ENCODE results near the gene ZNF581. TPM values are rescaled to one million over a fixed set of nuclear protein-coding genes. Genes with fewer than 3 reads are reported as not detected.

ZNF581 gene
- polyA plus RNA-seq, 1 donor from 2014 or later = 15.3 TPM

DNA sequence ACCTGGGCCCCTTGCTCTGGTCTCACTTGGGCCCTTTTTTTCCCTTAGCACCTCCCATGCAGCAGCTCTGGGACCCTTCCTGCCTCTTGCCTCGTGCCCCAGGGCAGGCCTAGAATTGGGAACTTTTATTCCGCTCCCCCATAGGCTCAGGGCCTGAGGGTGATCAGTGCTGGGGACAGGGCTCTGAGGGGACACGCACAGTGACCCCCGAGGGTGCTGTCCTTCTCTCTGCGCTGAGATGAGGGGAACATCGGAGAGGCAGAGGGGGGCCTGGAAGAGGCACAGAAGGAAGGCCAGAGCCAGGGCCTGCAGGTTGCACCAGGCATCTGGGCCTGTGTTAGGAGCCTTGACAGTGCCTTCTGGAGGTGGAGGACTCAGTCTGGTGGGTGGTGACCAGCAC is 42.3 kb downstream of the ZNF581 start:
- Histone ChIP-seq H2AFZ (ENCODE audit: low read depth, low read length) (no peak overlapping the region), H3K4me3 (ENCODE audit: low read length) (no peak overlapping the region), H3K27ac (ENCODE audit: low read length) (no peak overlapping the region), H3K79me2 (replicated peaks; ENCODE audit: insufficient read depth, low read length) (peaks cover 8% of the 10 kb centered on the region), H3K36me3 (ENCODE audit: insufficient read depth, low read length) (peaks cover 7% of the 10 kb centered on the region), H3K9me3 (ENCODE audit: low read length) (no peaks in the 10 kb centered on the region), H3F3A (ENCODE audit: insufficient read depth, low read length, poor library complexity, severe bottlenecking) (no peaks in the 10 kb centered on the region), H3K27me3 (ENCODE audit: insufficient read depth, low read depth, low read length) (no peaks in the 10 kb centered on the region), H3K9ac (ENCODE audit: low read length) (no peak overlapping the region), H3K9me2 (ENCODE audit: insufficient read depth, low read length) (no peaks in the 10 kb centered on the region), H4K20me1 (ENCODE audit: insufficient read depth) (no peaks in the 10 kb centered on the region), H3K4me2 (ENCODE audit: low read length) (no peak overlapping the region)
- TF ChIP-seq EP300 (conservative IDR thresholded peaks at IDR 0.05; ENCODE audit: poor library complexity, severe bottlenecking) = no peak
- TF ChIP-seq, protein P1, sequence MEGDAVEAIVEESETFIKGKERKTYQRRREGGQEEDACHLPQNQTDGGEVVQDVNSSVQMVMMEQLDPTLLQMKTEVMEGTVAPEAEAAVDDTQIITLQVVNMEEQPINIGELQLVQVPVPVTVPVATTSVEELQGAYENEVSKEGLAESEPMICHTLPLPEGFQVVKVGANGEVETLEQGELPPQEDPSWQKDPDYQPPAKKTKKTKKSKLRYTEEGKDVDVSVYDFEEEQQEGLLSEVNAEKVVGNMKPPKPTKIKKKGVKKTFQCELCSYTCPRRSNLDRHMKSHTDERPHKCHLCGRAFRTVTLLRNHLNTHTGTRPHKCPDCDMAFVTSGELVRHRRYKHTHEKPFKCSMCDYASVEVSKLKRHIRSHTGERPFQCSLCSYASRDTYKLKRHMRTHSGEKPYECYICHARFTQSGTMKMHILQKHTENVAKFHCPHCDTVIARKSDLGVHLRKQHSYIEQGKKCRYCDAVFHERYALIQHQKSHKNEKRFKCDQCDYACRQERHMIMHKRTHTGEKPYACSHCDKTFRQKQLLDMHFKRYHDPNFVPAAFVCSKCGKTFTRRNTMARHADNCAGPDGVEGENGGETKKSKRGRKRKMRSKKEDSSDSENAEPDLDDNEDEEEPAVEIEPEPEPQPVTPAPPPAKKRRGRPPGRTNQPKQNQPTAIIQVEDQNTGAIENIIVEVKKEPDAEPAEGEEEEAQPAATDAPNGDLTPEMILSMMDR (IDR thresholded peaks at IDR 0.05; ENCODE audit: poor library complexity, severe bottlenecking) = no peak

DNA sequence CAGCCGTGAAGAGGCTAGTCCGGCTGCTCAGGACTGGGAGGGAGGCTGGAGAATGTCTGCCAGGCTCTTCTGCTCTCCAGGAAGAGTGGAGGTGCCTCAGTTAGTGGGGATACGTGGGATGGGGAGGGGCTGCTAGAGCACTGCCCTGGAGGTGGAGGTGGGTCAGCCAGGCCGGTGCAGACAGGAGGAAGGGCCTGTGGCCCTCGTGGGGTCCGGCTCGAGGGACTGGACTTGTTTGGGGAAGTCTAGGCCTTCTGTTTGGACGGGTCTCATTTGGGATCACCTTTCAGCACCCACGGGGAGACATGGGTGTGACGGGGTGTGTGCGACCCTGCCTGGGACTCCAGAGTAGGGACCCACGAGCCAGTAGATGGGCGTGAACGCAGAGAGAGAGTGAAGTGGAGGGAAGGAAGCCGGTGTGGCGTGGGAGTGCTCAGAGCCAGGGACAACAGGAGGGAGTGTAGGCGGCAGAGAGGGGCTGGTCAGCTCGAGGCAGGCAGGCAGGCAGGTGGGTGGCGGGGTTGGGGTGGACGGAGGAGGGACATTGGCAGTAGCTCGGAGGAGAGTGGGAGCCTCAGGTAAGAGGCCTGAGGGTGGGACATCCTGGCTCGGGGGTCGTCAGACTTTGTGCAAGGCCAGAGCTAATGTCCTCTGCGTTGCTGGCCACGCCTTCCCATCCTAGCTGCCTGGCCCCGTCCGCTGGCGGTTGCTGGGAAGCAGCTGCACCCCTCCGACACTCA is 43.0 kb downstream of the ZNF581 start:
- Histone ChIP-seq H2AFZ (ENCODE audit: low read depth, low read length) (no peak overlapping the region), H3K9me2 (ENCODE audit: insufficient read depth, low read length) (no peaks in the 10 kb centered on the region), H3K9ac (ENCODE audit: low read length) (no peak overlapping the region), H3F3A (ENCODE audit: insufficient read depth, low read length, poor library complexity, severe bottlenecking) (no peaks in the 10 kb centered on the region), H3K79me2 (replicated peaks; ENCODE audit: insufficient read depth, low read length) (peaks cover 8% of the 10 kb centered on the region), H3K27me3 (ENCODE audit: insufficient read depth, low read depth, low read length) (no peaks in the 10 kb centered on the region), H3K4me2 (ENCODE audit: low read length) (no peak overlapping the region), H3K4me3 (ENCODE audit: low read length) (no peak overlapping the region), H4K20me1 (ENCODE audit: insufficient read depth) (no peaks in the 10 kb centered on the region), H3K27ac (ENCODE audit: low read length) (no peak overlapping the region), H3K9me3 (ENCODE audit: low read length) (no peaks in the 10 kb centered on the region), H3K36me3 (ENCODE audit: insufficient read depth, low read length) (no peaks in the 10 kb centered on the region)
- TF ChIP-seq EZH2 (IDR thresholded peaks at IDR 0.05; ENCODE audit: borderline replicate concordance, insufficient read depth, low read length, poor library complexity, severe bottlenecking) = no peak
- TF ChIP-seq, protein P2, sequence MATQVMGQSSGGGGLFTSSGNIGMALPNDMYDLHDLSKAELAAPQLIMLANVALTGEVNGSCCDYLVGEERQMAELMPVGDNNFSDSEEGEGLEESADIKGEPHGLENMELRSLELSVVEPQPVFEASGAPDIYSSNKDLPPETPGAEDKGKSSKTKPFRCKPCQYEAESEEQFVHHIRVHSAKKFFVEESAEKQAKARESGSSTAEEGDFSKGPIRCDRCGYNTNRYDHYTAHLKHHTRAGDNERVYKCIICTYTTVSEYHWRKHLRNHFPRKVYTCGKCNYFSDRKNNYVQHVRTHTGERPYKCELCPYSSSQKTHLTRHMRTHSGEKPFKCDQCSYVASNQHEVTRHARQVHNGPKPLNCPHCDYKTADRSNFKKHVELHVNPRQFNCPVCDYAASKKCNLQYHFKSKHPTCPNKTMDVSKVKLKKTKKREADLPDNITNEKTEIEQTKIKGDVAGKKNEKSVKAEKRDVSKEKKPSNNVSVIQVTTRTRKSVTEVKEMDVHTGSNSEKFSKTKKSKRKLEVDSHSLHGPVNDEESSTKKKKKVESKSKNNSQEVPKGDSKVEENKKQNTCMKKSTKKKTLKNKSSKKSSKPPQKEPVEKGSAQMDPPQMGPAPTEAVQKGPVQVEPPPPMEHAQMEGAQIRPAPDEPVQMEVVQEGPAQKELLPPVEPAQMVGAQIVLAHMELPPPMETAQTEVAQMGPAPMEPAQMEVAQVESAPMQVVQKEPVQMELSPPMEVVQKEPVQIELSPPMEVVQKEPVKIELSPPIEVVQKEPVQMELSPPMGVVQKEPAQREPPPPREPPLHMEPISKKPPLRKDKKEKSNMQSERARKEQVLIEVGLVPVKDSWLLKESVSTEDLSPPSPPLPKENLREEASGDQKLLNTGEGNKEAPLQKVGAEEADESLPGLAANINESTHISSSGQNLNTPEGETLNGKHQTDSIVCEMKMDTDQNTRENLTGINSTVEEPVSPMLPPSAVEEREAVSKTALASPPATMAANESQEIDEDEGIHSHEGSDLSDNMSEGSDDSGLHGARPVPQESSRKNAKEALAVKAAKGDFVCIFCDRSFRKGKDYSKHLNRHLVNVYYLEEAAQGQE (IDR thresholded peaks at IDR 0.05; ENCODE audit: borderline replicate concordance) = no peak

DNA sequence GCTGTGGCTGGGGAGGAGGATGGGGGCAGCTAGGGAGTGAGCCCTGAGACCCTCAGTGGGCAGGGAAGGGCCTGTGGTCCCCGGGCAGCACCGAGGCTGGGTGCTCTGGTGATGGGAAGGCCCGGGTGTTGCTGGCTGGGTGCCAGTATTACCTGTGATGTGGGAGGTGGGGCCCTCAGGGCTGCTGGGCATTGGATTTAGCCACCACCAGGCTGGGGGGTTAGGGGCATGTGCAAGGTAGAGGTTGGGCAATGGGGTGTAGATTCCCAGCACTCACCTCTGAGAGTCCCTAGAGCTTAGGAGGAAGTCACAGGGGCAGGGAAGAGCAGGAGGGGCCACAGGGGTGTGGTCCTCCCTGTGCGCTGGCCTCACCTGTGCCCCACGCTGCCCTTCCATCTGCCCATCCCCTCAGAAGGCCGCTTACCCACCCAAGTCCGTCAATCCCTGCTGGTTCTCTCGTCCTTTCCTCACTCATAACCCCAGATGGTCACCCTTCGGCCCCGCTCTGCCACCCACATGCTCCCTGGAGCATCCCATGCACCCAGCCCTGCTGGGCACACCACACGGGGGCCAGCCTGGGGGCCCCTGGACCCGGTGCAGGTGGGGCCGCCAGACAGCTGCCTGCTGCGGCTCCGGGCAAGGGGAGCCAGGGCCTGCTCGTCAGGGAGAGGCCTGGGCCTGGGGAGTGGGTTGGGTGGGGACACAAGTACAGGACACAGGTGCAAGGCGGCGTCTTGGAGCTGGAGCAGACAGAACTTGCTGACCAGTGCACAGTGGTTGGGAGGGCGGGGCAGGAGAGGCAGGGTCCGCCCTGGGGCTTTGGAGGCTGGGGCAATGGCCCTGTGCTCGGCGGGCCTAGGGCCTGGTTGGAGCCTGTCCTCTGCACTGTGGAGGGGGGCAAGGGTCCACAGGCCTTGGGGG is 44.1 kb downstream of the ZNF581 start:
- no peaks in the 10 kb centered on the region for H4K20me1 ChIP-seq (ENCODE audit: insufficient read depth)
- TF ChIP-seq SMC3 (conservative IDR thresholded peaks at IDR 0.05; ENCODE audit: poor library complexity) (no peak), MXI1 (conservative IDR thresholded peaks at IDR 0.05; ENCODE audit: poor library complexity, severe bottlenecking) (no peak), EP300 (conservative IDR thresholded peaks at IDR 0.05; ENCODE audit: poor library complexity, severe bottlenecking) (no peak), TAF1 (IDR thresholded peaks at IDR 0.05; ENCODE audit: low read depth) (no peak), RAD21 (conservative IDR thresholded peaks at IDR 0.05) (no peak)
- TF ChIP-seq, protein P2 (IDR thresholded peaks at IDR 0.05; ENCODE audit: borderline replicate concordance) = no peak

More for the DNA sequence above, 44.1 kb downstream of the ZNF581 start:
- Histone ChIP-seq H3F3A (ENCODE audit: insufficient read depth, low read length, poor library complexity, severe bottlenecking) (no peaks in the 10 kb centered on the region), H3K9ac (ENCODE audit: low read length) (no peak overlapping the region), H2AFZ (ENCODE audit: low read depth, low read length) (no peak overlapping the region), H3K9me3 (ENCODE audit: low read length) (no peaks in the 10 kb centered on the region), H3K27ac (ENCODE audit: low read length) (no peak overlapping the region), H3K79me2 (replicated peaks; ENCODE audit: insufficient read depth, low read length) (peaks cover 5% of the 10 kb centered on the region), H3K9me2 (ENCODE audit: insufficient read depth, low read length) (no peaks in the 10 kb centered on the region), H3K4me2 (ENCODE audit: low read length) (no peak overlapping the region), H3K4me3 (ENCODE audit: low read length) (no peak overlapping the region), H3K36me3 (ENCODE audit: insufficient read depth, low read length) (no peaks in the 10 kb centered on the region), H3K27me3 (ENCODE audit: insufficient read depth, low read depth, low read length) (no peaks in the 10 kb centered on the region)
